Left colon (tissue), 2 donors: ENCODE results near the gene PNCK. TPM values are rescaled to one million over a fixed set of nuclear protein-coding genes. Genes with fewer than 3 reads are reported as not detected.

Experiments used
- ATAC-seq: fragments of 200-7000 bp; cut with Tn5 transposase; one replicate; pipeline ENCODE4 v1.9.1; 2020; ENCODE audit warnings: mild to moderate bottlenecking, moderate library complexity
- DNase-seq, 2 donors: peaks; one replicate each; pipeline ENCODE4 v3.0.0-alpha.2; 2020
- intact Hi-C, 2 donors: fragments of 100-400 bp; cut with DNase I in 1 of 2; cut with micrococcal nuclease in 1 of 2; formaldehyde crosslinking; loops; one replicate each; pipeline versions ENCODE4 v1.11.2 to v1.14.0; 2022; cut with DNase I, micrococcal nuclease
- total RNA-seq, 2 donors: library from RNA; stranded (reverse); fragmentation: NEBNext Ultra II Directional; extraction: Animal tissue kit (Norgen Biotek cat#: 25700); gene quantifications; one replicate each; pipeline ENCODE4 v1.2.1, GENCODE V29; 2021
- donor health status: DM: no; HTN: no; CAD: no.
- donor health status: DM: yes; HTN: yes; CAD: no.

PNCK gene
- total RNA-seq, 2 donors from 2014 or later = 1.1 to 14.2 TPM

- intact Hi-C loops = no loop called here
Observed at GRCh38 chrX:153637121-153638040, 36.2 kb downstream of the PNCK start.

DNA sequence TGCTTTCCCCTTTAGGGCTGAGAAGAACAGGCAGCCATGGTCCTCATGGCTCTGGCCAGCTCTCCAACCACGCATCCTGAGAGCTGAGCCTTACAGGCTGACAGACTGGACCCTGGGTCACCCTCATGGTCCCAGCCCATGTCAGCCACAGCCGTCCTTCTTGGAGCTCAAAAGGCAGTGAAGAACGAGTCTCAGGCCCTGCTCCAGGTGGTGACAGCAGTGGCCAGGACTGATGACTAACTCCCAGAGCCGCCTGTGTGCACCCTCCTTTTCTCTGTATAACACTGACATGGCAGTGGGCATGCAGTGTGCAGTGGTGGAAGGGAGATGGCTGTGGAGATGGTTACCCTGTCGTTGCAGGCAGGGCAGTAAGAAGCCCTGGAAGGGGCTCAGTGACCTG is 36.9 kb downstream of the PNCK start:
- no peak for DNase-seq
- intact Hi-C loops = no loop called here

More at GRCh38 chrX:153637121-153638040, 36.2 kb downstream of the PNCK start:
- no peak for DNase-seq
- no peak for ATAC-seq

GRCh38 chrX:153635788-153636668 is 37.6 kb downstream of the PNCK start:
- intact Hi-C loops = no loop called here
- DNase-seq (peak in 1 of 2 donors; percentile 54), ATAC-seq (peak; percentile 74)

More for the DNA sequence above, 36.9 kb downstream of the PNCK start:
- ATAC-seq = no peak

DNA sequence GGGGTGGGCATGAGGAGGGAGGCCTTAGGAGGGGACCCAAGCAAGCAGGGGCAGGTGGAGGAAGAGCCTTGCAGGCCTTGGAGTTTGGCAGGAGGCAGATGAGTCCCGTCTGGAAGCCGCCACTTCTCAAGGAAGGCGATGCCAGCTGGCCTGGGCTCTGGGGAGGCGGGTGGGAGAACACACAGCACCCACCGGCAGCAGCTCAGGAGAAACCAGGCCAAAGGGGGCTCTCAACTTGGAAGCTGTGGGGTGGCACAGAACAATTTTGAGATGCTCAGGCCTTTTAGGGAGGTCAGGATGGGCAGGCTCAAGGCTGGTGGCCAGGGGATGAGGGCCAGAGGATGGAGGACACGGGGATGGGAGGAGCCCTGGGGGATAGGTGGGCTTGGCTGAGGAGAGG is 38.2 kb downstream of the PNCK start:
- DNase-seq = no peak
- intact Hi-C loops = no loop called here
- ATAC-seq = no peak

GRCh38 chrX:153634832-153635231 is 38.8 kb downstream of the PNCK start:
- intact Hi-C loops = no loop called here
- DNase-seq = no peak
- ATAC-seq = no peak

GRCh38 chrX:153634236-153634635 is 39.4 kb downstream of the PNCK start:
- DNase-seq = no peak
- intact Hi-C loops = no loop called here
- ATAC-seq = no peak

GRCh38 chrX:153633607-153634180 is 39.9 kb downstream of the PNCK start:
- DNase-seq (no peak), ATAC-seq (no peak)
- intact Hi-C loops = no loop called here

- intact Hi-C loops = no loop called here
Observed at GRCh38 chrX:153633048-153633447, 40.6 kb downstream of the PNCK start.

GRCh38 chrX:153632595-153632946 is 41.0 kb downstream of the PNCK start:
- ATAC-seq = no peak
- intact Hi-C loops = no loop called here
- no peak for DNase-seq

More at GRCh38 chrX:153633048-153633447, 40.6 kb downstream of the PNCK start:
- no peak for DNase-seq
- ATAC-seq = no peak

- DNase-seq (no peak), ATAC-seq (no peak)
- intact Hi-C loops = no loop called here
Observed at GRCh38 chrX:153631907-153632594, 41.6 kb downstream of the PNCK start.

- ATAC-seq = no peak
- intact Hi-C loops = no loop called here
- no peak for DNase-seq
Observed at GRCh38 chrX:153631346-153631745, 42.3 kb downstream of the PNCK start.

GRCh38 chrX:153628665-153629064 is 44.9 kb downstream of the PNCK start:
- ATAC-seq (no peak), DNase-seq (no peak)
- intact Hi-C loops = no loop called here

DNA sequence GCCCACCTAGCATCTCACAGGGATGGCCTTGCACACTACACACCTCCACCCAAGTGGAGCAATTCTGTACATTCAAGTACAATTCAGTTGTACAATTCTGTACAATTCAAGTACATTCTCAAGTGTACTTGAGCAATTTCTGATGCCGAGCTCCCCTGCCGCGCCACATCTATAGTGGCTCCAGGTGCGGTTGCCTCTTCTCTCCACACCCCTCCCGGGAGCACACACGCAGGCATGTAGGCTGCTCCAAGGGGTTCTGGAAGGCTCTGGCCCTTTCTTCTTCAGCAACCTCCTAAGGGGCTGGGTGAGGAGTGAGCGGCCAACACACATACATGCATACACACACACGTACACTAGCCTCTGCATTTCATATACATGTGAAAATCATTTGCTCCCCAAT is 45.5 kb downstream of the PNCK start:
- ATAC-seq (no peak), DNase-seq (no peak)
- intact Hi-C loops = no loop called here

DNA sequence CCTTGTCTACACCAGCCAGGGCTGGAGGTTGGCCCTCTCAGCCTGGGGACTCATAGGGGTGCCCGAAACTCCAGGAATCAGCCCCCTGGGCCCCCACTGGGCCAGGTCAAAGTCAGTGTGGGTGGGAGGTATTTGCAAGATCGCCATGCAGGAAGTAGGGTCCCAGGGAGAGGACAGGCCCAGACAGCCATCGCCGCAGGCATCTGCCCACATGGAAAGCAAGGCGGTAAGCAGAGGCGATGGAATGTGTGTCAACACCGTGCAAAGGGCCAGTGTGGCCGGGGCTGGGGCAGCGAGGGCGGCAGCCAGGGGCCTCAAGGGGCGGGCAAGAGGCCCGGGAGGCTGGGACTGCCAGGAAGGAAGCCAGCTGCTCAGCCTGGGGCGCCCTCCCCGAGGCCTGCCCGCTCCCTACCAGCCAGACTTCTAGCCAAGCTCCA is 45.9 kb downstream of the PNCK start:
- ATAC-seq (no peak), DNase-seq (no peak)
- intact Hi-C loops = no loop called here

GRCh38 chrX:153626863-153627674 is 46.5 kb downstream of the PNCK start:
- no peak for ATAC-seq
- intact Hi-C loops = no loop called here
- DNase-seq = peak in 1 of 2 donors; percentile 4

- no peak for DNase-seq
- no peak for ATAC-seq
- intact Hi-C loops = no loop called here
Observed at GRCh38 chrX:153626025-153626633, 47.5 kb downstream of the PNCK start.

DNA sequence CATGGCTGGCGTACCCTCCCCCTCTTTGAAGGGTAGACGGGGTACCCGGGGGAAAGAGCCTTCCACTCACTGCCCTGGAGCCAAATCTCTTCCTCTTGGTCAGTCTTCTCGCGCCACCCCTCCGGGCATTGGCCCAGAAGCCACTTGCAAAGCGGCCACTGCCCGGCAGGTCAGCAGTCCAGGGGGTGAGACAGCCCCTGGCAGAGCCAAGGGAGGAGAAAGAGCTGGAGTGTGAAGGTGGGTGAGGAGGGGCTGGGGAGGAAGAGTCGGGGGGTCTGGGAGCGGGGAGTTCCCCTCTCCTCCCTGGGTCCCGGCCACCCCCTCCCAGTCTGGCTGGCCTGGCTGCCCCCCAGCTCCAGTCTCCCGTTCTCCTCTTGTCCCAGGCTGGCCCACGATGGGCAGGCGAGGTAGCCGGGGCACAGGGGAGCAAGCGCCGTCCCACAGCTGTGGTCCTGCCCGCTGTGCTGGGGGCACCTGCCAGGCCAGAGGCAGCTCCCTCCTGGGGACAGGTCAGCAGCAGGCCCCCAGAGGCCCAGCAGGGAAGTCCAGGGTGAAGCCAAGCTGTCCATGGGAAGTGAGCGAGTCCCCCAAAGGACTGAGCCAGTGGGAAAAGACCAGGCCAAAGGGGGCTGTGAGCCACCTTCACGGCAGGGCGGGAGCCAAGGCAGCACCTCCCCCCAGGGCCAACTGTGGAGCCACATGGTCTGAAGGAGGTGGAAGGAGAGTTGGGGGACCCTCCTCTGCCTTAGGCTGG is 48.2 kb downstream of the PNCK start:
- ATAC-seq (no peak), DNase-seq (peak in 1 of 2 donors; percentile 2)
- intact Hi-C loops = no loop called here
